Activated effector memory CD4-positive, alpha-beta T cell treated with anti-CD3 and anti-CD28 coated beads, Interleukin-2, amount 50 U/mL, for 16 hours (primary cell): Measurements from ENCODE around the gene DGCR2.
"Not testable (repeated sequence)": the region's sequence is repeated elsewhere in the genome, so short reads cannot be mapped to it uniquely, and the experiment has no call there.

ENCODE experiments used
- DNase-seq: peaks from one replicate; pipeline ENCODE4 v3.0.0-alpha.2; 2020

Gene DGCR2

DNA sequence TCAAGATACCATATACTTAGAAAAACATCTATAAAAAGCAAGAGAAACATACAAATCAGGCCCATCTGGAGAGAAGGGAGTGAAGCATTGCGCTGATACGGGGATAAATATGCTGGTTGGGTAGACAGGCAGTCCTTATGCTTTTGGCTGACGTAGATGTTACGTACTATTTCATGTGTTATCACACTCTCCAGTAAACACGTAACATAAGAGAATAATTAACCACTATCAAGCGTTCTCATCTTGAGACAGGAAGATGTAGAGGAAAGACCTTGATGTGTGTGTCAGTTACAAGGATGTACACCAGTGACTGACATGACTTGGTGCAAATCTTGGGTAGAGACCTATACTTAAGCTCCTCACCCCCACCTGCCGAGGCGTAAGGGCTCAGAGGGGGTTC is 99.5 kb downstream of the DGCR2 start:
- DNase-seq, result no peak

DNA sequence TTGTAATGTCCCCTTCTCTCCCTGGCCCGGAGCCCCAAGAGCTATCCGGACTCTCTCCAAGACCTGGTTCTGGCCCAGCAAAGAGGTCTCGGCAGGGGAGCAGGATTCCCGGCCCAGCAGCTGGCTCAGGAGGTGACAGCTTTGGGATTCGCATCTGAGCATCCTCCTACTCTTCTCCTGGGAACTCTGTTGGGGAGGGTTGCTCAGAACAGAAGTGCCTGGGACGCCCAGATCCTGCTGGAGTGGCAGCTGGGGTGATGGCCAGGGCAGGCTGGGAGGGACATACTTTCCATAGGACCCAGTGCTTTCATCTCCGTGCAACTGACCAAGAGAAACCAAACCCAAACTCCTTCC is 102.6 kb downstream of the DGCR2 start:
- no peak for DNase-seq

DNA sequence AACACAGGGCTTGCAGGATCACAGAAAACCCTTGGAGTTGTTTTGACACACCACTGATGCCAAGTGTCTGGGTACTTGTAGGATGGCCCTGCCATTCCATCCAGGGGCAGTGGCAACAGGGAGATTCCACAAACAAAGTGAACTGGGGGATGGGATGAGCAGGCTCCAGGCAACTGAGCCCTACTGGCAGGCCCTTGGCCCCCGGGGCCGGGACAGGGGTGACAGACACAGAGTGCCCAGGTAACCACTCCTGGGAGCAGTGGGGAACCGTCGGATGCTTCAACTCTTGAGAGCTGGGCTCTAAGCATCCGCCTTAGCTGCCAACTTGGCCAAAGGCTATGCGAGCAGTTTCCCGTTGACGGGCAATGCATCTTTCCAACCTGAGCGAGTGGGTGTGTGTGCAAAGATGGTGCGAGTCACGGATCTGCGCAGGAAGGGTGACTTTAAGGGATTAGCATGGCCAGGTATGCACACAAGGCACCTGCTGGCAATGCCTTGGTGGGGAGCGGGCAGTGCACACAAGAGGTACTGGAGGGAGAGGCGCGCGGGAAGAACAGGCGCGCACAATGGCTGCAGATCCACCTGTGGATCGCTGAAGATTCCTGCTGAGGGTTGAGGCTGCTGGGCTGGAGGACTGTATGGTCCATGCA is 103.1 kb downstream of the DGCR2 start:
- no peak for DNase-seq

DNA sequence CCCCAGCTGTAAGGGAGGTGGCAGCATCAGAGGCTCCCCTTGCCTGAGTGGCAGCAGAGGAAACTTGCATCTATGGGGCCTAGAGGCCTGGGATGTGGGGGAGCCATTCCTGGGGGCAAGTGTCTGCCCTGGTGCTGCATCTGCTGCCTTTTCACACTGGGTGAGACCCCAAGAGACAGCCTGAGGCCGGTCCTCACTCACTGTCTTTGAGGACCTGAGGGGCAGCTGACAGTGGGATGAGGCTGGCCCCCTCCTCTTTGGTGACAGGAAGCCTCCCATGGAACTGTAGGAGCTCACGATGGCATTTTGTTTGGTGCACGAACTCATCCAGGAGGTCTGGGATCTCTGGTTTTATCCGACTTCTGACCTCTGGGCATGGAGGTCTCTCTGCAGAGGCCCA is 104.0 kb downstream of the DGCR2 start:
- no peak for DNase-seq

DNA sequence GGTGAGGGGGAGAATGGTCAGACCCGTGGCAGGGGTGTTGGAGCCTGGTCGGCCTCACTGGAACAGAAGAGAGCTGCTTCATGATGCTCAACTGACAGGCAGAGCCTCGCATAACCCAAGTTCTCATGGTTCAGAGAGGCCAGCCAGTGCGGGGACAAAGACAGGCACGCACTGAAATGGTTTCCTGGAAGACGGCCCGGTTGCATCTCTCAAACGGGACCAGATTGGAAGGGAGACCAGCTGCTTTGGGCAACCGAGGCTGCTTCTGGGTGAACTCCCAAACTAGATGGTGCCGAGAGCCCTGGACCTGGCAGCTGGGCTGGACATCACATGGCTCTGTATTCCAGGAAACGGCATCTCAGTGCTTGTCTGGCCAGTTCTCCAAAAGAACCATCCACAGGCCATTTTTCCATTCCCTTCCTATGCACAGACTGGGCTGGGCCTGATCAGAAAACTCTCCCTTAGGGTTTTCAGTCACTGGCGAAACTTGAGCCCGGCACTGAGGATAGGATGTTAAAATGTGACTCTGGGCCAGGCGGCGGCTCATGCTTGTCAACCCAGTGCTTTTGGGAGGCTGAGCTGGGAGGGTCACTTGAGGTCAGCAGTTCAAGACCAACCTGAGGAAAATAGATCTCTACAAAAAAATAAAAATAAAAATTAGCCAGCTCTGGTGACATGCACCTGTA is 106.0 kb downstream of the DGCR2 start:
- no peak for DNase-seq

DNA sequence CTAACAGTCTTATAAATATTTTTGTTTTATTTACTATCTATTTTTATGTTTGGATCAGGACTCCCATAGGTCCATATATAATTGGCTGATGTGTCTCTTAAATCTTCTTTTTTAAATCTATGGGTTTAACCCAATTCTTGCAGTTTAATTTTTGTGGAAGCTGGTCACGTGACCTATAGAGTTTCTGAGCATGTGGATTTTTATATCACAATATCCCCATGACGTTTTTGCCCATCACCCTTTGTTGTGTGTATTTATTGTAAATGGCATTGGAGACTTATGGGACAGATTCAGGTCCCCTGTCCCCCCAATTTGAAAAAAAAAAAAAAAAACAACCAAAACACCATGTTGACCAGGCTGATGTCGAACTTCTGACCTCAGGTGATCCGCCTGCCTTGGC is 107.3 kb downstream of the DGCR2 start:
- DNase-seq, result no peak

DNA sequence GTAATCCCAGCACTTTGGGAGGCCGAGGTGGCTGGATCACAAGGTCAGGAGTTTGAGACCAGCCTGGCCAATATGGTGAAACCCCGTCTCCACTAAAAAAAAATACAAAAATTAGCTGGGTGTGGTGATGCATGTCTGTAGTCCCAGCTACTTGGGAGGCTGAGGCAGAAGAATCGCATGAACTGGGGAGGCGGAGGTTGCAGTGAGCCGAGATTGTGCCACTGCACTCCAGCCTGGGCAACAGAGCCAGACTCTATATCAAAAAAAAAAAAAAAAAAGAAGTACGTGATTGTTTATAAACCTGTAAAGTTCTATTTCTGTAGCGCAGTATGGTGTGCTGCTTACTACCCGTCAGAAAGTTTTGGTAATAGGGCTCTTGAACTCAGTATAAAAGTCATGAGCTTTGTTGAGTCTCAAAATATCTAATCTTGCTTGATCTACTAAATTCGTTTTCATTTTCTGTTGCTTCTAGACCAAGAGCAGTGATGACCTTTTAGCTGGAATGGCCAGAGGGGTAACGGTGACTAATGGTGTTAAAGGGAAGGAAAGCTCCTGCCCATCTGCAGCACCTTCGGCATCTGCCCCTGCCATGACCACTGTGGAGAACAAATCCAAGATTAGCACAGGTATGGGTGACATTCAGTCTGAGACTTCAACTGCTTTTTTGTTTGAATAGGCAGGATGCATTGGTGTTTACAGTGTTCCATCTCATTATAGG is 108.2 kb downstream of the DGCR2 start:
- DNase-seq, result not testable (repeated sequence)

DNA sequence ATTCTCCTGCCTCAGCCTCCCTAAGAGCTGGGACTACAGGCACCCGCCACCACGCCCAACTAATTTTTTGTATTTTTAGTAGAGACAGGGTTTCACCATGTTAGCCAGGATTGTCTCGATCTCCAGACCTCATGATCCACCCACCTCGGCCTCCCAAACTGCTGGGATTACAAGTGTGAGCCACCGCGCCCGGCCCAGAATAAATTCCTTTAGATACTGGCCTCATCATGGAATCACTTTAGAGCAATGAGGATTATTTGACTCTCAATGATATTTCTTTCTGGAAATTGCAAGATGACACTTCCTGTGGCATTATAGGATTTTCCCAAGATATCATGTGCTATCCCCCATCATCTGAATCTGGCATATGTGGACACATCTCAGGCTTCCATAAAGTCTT is 108.8 kb downstream of the DGCR2 start:
- not testable (repeated sequence) for DNase-seq

DNA sequence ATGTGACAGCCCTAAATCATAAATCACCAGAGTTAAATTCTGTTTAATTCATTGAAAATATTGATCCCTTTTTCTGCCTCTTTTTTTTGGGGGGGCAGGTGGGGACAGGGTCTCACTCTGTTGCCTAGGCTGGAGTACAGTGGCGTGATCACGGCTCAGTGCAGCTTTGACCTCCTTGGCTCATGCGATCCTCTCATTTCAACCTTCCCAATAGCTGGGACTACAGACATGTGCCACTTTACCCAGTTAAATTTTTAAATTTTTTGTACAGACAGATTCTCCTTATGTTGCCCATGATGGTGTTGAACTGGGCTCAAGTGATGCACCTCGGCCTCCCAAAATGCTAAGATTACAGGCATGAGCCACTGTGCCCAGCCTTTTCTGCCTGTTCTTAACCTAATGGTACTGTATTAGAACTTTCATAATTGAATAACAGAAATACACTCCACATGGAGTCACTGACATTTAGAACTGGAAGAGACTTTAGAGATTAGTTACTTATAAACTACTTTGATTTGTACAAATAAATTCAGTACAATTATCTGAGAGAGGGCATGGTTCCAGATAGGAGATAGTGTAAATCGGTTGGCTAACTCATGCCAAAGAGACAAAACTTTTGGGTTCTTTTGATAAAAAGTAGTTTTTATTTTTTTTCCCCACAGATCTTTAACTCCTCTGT is 109.8 kb downstream of the DGCR2 start:
- no peak for DNase-seq

DNA sequence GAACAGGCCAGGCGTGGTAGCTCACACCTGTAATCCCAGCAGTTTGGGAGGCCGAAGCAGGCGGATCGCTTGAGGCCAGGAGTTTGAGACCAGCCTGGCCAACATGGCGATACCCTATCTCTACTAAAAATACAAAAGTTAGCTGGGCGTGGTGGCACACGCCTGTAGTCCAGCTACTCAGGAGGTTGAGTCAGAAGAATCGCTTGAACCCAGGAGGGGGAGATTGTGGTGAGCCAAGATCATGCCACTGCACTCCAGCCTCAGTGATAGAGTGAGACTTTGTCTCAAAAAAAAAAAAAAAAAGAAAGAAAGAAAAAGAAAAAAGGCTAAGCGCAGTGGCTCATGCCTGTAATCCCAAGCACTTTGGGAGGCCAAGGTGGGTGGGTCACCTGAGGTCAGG is 110.6 kb downstream of the DGCR2 start:
- DNase-seq, result not testable (repeated sequence)

DNA sequence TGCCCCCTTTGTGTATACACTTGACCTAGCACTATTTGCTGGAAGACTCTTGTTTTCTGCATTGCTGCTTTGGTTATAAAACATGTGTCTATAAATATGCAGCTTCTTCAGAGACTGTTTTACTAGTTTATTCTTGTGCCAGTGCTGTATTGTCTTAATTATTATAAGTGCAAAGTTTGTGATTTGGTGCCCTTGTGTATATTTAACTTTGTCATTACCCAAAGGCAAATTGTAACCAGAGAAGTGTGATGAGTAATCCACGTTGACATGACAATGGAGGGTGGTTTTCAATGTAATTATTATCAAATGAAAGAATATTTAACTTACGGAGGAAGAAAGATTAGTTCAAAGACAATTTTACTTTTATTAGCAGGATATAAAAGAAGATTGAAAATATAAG is 111.1 kb downstream of the DGCR2 start:
- DNase-seq, result no peak

DNA sequence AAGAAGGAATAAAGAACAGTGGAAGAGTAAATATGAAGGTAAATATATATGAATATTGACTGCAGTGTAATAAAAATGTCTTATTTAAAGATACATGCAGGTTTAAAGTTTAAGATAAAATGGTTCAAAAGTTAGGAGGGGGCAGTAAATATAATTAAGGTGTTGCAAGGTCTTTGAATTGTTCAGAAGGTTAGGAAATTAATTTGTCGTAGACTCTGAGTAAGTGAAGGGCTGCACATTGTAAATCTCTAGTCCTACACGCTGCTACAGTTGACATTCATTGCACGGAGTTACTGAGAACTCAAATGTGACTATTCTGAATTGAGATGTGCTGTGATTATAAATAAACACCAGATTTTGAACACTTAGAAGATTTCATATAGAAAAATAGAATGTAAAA is 116.3 kb downstream of the DGCR2 start:
- no peak for DNase-seq

DNA sequence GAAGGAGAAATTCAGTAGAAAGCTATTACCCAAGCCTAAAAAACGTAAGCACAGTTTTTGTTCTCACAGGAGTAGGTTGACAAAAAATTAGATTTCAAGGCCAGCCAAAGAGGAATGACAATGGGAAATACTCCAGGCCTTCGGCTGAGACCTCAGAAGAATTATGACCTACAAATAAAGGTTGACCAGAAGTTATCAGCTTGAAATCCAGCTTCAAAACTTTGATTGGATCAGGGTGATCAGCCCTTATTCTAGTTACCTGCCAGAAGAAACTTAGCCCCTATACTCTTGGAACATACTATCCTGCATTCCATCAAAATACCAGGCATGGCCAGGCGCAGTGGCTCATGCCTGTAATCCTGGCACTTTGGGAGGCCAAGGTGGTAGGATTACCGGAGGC is 117.7 kb downstream of the DGCR2 start:
- DNase-seq, result no peak

DNA sequence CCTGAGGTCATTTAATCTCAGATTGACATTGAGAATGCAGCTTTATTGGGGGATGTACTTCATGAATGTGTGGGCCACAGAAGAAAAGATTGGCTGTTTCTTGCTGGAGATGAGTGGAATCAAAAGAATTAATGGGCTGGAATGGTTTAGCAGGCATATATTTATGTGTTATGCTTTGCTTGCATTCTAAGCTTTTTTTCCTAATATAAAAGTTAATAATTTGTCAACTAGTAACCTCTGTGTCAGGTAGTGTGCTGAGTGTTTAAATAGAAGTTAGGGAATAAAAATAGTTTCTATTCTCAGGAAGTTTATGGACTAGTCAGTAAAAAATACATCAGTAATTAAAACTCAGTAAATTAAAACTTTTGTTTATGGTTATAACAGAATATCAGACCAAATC is 118.7 kb downstream of the DGCR2 start:
- no peak for DNase-seq

DNA sequence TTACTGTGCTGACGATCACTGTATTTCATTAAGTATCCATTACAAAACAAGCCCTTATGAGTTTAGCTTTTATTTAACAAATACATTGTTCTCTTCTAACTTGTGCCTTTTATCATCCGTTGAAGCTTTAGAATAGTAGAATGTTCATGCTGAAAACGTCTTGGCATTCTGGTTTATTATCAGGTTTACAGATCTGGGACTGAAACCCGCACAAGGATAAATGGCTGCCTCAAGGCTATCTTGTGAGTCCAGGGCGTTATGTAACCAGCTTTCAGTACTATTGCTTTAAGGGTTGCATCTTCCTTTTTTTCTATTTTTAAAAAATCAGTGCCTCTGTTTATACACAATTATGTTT is 119.6 kb downstream of the DGCR2 start:
- no peak for DNase-seq

DNA sequence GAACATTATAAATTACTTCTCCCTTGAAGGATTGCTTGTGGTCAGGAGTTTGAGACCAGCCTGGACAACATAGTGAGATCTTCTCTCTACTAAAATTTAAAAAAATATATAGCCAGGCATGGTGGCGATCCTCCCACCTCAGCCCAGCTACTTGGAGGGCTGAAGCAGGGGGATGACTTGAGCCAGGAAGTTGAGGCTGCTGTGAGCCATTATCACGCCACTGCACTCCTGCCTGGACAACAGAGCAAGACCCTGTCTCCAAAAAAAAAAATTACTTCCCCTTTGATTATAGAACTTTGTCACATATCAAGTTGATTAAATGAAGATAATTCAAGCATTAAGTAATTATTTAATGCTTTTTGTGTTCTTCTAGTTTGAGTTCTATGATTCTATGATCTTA is 121.0 kb downstream of the DGCR2 start:
- DNase-seq, result no peak

DNA sequence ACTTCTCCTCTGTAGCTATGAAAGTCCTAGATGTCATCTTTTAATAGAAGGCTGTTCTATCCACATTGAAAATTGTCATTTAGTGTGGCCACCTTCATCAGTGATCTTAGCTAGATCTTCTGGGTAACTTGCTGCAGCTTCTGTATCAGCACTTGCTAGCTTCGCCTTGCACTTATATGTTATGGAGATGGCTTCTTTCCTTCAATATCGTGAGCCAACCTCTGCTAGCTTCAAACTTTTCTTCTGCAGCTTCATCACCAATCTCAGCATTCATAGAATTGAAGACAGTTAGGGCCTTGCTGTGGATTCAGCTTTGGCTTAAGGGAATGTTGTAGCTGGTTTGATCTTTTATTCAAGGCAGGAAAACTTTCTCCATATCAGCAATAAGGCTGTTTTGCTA is 122.1 kb downstream of the DGCR2 start:
- DNase-seq, result not testable (repeated sequence)

DNA sequence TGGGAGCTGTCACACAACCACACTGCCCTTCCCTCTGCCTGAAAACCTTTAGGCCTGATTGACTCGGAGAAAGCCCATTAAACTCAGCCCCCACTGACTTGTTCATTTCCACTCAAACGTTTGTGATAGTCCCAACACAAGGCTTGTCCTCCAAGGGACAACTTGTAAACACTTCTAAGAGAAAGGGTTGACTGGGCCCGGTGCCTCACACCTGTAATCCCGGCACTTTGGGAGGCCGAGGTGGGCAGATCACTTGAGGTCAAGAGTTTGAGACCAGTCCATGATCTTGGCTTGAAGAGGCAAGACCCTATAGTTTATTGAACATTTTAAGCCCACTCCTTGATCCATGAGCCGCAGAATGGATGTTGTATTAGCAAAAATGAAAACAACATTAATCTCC is 122.8 kb downstream of the DGCR2 start:
- DNase-seq, result no peak

DNA sequence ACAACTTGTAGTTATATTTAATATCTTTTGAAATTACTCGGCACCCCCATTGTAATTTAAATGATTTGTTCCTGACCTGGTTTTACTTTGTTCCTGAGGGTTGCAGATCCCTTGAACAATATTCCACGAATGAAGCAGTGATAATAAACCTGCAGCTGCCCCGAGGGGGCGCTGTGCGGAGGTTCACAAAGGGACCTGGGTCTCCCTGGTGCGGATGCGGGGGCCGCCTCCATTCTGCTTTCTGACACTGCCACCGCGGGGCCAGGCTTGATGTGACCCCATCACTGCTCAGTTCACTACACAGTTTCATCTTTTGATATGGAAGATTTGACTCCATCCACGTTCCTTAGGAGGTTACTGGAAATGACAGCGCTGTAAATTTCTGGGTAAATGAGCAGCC is 123.2 kb downstream of the DGCR2 start:
- no peak for DNase-seq

DNA sequence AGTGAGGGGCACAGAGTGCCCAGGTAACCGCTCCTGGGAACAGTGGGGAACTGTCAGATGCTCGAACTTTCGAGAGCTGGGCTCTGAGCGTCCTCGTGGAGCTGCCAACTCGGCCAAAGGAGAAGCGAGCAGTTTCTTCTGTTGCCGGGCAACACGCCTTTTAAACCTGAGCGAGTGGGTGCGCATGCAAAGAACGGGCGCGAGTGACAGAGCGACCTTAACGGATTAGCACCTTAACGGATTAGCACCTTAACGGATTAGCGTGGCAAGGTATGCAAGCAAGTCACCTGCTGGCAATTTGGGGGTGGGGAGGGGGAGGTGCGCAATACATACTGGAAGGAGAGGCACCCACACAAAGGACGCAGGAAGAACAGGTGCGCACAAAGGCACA is 124.3 kb downstream of the DGCR2 start:
- no peak for DNase-seq

DNA sequence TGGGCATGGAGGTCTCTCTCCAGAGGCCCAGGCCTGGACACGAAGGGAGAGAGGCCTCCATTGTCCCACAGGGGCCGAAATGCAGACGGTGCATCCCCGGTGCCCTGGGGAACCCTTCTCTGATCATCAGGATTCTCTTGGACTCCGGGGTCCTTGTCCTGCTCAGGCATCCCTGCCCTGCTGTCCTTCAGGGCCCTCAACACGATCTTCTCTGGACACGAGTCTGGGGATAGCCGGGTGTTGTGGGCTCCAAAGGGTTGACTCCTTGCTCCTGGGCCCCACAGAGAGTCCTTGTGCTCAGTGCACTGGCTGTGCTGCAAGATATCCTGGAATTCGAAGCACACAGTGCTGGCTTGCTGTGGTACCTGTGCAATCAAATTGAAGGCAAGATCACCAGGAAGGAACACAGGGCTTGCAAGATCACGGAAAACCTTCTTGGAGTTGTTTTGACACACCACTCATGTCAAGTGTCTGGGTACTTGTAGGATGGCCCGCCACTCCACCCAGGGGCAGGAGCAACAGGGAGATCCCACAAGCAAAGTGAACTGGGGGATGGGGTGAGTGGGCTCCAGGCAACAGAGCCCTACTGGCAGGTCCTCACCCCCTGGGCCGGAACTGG is 124.8 kb downstream of the DGCR2 start:
- no peak for DNase-seq

DNA sequence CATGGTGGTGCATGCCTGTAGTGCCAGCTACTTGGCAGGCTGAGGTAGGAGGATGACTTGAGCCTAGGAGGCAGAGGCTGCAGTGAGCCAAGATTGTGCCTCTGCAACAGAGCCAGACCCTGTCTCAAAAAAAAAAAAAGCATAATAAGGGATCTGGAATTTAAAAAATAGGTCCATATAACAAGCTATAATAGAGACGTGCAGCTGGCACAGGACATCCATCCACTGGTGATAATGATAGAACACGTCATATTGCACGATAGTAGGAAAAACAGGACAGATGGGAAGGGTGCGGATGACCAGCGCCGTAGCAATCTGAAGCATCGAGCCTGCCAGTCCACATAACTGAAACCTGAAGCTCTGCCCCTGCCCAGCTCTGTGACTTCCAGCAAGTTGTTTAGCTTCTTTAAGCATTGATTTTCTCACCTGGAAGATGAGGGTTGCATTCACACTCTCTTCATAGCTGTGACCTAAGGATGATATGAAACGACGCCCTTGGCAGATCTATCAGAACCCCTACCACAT is 125.8 kb downstream of the DGCR2 start:
- no peak for DNase-seq

DNA sequence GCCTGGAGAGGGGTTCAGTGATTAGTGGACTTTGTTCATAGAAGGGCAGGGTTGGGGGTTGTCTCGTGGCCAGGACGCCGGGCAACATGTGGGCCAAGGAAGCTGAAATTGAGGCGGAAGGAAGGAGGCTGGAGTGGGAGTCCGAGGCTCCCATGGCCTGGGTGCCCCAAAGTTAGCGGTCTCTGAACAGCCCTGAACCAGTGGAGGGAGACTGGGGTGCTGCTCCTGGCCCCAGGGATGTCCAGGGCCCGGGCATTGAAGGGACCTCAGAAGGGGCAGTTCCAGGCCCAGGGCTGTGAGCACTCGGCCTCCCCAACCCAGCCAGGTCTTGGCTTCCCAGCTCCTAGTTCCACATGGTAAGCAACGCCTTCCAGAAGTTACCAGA is 126.9 kb downstream of the DGCR2 start:
- no peak for DNase-seq
